CD4-positive, alpha-beta T cell treated with Interleukin-1 beta for 1 hour (primary cell): ENCODE measurements around the gene ASCL2.
"Not testable (repeated sequence)": the region's sequence is repeated elsewhere in the genome, so short reads cannot be mapped to it uniquely, and the experiment has no call there.

ENCODE experiments used
- DNase-seq, 2 donors: peaks; one replicate each; pipeline ENCODE4 v3.0.0-alpha.2; 2020 to 2022

Gene ASCL2

GRCh38 chr11:2259466-2259830 is 10.9 kb downstream of the ASCL2 start:
- no peak for DNase-seq

GRCh38 chr11:2258501-2259465 is 11.6 kb downstream of the ASCL2 start:
- no peak for DNase-seq

- no peak for DNase-seq
Measured at GRCh38 chr11:2256951-2257700, 13.3 kb downstream of the ASCL2 start.

GRCh38 chr11:2256293-2256913 is 14.0 kb downstream of the ASCL2 start:
- DNase-seq = no peak

- DNase-seq = no peak
Measured at GRCh38 chr11:2252018-2252417, 18.4 kb downstream of the ASCL2 start.

- no peak for DNase-seq
Measured at GRCh38 chr11:2251138-2251537, 19.2 kb downstream of the ASCL2 start.

- DNase-seq = no peak
Measured at GRCh38 chr11:2250485-2250884, 19.9 kb downstream of the ASCL2 start.

- no peak for DNase-seq
Measured at GRCh38 chr11:2250041-2250440, 20.3 kb downstream of the ASCL2 start.

- DNase-seq = no peak
Measured at GRCh38 chr11:2249189-2249916, 21.0 kb downstream of the ASCL2 start.

GRCh38 chr11:2248762-2249161 is 21.6 kb downstream of the ASCL2 start:
- no peak for DNase-seq

- no peak for DNase-seq
Measured at GRCh38 chr11:2248242-2248641, 22.1 kb downstream of the ASCL2 start.

GRCh38 chr11:2247496-2247895 is 22.9 kb downstream of the ASCL2 start:
- no peak for DNase-seq

- no peak for DNase-seq
Measured at GRCh38 chr11:2240834-2241233, 29.6 kb downstream of the ASCL2 start.

- no peak for DNase-seq
Measured at GRCh38 chr11:2237457-2238238, 32.7 kb downstream of the ASCL2 start.

GRCh38 chr11:2236381-2237134 is 33.8 kb downstream of the ASCL2 start:
- DNase-seq = not testable (repeated sequence)

GRCh38 chr11:2235588-2236326 is 34.6 kb downstream of the ASCL2 start:
- no peak for DNase-seq

GRCh38 chr11:2234963-2235362 is 35.4 kb downstream of the ASCL2 start:
- DNase-seq = no peak

- no peak for DNase-seq
Measured at GRCh38 chr11:2233693-2234455, 36.5 kb downstream of the ASCL2 start.

- no peak for DNase-seq
Measured at GRCh38 chr11:2229713-2230297, 40.6 kb downstream of the ASCL2 start.
